Activated T-helper 1 cell treated with anti-CD3 and anti-CD28 coated beads, Interleukin-2, amount 50 U/mL, for 16 hours (primary cell): Measurements from ENCODE around the gene FBXL17.
"Not testable (repeated sequence)": the region's sequence is repeated elsewhere in the genome, so short reads cannot be mapped to it uniquely, and the experiment has no call there.

Source experiments
- DNase-seq, 2 donors: peaks; one replicate each; pipeline ENCODE4 v3.0.0-alpha.2; 2020; ENCODE audit warnings: low read depth in 1 of 2, low spot score in 1 of 2

The FBXL17 gene

DNA sequence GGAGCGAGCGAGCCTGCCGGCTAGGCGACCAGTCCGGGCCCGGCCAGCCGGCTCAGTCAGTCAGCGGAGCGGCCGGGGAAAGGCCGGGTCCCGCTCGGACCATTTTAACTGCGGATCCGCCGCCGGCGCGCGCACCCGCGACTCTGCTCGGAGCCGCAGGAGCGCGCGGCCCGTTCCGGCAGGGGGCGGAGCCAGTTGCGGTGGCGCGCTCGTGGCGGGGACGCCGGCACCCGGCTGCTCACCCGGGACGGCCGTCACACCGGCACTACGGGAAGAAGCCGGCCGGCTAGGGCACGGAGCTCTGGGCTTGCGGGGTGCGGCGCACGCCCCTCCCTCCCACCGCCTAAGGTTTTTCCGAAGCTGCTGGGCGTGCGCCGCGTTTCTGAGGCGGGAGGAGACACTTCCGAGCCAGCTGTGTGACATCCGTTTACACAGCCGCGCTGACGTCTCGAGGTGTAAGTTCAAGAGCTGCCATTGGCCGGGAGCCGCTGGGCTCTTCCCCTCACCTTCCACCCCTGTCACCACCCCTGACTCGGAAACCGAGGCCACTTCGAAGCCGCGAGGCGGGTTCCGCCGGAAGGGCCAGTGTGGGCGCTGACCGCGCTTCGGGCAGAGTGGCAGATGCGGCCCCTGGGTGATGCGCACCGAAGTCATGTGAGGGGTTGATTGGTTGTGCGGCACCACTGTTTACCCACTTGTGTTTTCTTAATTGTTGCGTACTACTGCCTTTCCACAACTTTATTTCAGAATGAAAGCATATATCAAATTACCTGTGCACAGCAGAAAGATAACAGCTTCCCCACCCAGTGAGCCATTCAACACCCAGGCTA lies at the start of gene FBXL17:
FBXL17 (minus strand) TSS at position 145 of the 830 bp plus-strand sequence.
- peak; percentile 77 to 82 for DNase-seq

DNA sequence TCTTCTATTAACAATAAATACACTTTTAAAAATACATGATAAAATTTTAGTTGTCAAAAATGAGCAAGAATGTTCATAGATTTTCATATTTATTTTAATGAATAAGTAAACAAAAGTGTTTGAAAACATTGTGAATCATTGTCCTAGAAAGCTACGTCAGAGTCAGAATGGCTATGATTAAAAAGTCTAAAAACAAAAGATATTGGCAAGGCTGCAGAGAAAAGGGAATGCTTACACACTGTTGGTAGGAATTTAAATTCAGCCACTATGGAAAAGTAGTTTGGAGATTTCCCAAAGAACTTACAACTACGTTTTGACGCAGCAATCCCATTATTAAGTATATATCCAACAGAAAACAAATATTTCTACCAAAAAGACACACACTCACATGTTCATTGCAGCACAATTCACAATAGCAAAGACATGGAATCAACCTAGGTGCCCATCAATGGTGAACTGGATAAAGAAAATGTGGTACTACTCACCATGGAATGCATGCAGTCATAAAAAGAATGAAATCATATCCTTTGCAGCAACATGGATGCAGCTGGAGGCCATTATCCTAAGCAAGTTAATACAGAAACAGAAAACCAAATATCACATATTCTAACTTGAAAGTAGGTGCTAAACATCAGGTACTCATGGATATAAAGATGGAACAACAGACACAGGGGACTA lies 49.2 kb upstream of the FBXL17 start:
- no peak for DNase-seq

DNA sequence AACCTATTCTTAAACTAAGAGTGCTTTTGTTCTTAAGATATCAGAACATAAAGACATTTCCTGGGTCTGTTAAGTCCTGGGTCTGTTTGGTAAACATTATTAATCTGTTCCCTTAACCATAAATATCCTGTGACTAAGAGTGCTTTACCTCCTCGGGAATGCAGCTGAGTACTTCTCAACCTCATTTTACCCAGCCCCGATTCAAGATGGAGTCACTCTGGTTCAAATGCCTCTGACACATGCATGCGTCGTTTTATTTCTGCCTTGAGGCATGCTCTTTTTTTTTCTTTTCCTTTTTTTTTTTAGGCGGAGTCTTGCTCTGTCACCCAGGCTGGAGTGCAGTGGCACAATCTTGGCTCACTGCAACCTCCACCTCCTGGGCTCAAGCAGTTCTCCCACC lies 39.8 kb upstream of the FBXL17 start:
- DNase-seq, result no peak

DNA sequence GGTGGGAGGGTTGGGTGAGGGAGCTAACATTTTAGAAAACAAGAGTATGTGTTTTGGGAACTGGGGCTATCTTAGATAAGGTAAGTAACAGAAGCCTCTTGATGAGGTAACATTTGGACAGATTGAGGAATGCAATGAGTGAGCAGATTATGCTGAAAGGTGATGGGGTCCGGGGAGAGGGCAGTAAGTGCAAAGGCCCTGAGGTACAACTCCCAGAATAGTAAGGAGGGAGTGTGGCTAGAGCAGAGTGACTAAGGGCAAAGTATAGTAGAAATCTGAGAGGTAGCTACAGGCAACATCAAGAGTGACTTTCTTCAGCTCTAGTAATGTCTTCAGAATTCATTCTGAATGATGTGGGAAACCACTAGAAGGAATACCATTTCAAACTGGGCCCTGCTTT lies 38.9 kb upstream of the FBXL17 start:
- DNase-seq, result no peak

DNA sequence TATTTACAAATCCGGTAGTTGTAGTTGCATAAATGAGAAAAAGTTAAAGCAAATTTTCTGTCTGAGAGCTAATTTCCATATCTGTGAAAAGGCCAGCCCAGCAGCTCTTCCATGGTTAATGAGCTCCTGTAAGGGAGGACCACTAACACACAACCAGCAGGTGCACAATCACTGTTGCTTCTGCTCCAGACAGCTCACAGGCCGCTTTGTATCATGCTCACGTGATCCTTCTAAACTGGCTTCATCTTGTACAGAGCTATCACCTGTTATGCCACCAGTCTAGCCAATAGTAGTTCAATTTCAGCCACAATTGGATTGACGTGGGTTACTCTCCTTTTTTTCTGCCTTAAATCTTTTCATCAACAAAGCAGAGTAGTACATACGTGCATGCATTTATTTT lies 38.3 kb upstream of the FBXL17 start:
- DNase-seq, result no peak

DNA sequence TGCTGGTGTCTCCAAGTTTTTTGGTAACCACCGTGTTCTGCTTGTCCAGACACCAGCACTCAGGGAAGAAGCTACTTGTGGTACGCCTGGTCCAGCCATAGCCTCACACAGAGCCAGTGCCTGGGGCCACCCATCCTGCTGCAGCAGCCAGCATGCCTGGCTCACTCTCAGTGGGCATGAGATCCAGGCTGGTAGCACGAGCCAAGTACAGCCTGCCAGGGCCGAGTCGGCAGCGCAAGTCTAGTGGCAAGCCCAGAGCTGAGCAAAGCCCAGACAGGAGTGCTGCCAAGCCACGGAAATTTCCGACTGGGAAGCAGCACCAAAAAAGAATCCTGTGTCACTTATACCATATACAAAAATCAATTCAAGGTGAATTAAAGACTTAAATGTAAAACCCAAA lies 36.3 kb upstream of the FBXL17 start:
- no peak for DNase-seq

DNA sequence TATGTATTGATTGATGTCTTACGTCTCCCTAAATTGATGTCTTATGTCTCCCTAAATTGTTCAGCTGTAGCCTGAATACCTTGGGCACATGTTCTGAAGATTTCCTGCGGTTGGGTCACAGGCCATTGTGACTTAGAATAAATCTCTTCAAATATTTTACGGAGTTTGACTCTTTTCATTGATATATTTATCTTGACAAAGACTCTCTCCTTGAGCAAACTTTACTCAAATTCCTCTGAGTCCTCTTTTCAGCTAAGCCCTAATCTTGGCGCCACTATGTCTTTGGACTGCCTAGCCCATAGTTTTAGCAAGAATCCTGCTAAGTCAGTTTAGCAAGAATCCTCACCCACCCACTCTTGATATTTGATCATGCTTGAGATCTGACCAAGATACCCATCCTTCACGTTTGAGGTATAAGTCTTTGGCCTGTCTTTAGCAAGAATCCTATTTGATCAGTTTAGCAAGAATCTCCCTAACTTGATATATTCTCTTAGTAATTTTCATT lies 35.3 kb upstream of the FBXL17 start:
- no peak for DNase-seq

DNA sequence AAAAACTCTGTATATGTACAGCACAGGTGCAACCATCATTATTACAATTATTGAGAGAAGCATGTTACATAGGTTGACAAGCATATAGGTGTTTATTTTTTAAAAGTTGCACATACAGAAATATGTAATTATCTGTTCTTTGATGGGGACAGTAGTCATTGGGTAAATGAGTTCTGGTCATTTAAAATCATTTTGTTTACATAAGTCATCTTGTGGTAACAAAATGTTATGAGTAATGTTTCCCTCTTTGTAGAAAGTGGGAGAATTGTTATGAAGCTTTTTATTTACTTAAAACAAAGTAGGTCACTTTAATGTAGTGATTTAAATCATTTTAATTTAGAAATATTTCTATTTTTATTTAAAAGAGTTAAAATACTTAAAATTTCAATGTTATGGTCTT lies 33.8 kb upstream of the FBXL17 start:
- no peak for DNase-seq

DNA sequence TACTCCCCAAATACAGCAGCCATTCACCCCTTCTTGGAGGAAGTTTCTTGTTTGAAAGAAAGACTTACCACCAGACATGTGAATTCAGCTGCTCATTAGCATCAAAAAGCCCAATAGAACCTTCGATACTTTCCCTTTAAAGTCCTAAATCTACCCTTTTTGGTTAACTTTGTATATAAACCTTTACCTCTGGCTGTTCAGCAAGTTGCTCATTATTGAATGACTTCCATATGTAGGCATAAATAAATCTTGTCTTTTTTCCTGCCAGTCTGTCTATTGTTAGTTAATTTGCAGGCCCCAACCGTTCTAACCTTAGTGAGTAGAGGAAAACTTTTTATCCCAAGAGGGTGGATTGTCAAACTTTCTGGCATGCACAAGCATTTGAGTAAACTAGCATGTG lies 27.9 kb upstream of the FBXL17 start:
- DNase-seq, result no peak

DNA sequence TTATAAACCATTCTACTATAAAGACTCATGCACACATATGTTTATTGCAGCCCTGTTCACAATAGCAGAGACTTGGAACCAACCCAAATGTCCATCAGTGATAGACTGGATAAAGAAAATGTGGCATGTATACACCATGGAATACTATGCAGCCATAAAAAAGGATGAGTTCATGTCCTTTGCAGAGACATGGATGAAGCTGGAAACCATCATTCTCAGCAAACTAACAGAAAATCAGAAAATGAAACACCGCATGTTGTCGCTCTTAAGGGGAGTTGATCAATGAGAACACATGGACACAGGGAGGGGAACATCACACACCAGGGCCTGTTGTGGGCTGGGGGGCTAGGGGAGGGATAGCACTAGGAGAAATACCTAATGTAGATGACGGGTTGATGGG lies 23.3 kb upstream of the FBXL17 start:
- DNase-seq, result not testable (repeated sequence)

DNA sequence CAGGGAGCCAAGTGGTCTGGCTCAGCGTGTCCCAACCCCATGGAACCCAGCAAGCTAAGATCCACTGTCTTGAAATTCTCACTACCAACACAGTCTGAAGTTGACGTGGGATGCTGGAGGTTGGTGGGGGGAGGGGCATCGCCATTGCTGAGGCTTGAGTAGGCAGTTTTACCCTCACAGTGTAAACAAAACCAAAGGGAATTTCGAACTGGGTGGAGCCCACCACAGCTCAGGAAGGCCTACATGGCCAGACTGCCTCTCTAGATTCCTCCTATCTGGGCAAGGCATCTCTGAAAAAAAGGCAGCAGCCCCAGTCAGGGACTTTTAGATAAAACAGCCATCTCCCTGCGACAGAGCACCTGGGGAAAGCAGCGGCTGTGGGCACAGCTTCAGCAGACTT lies 17.1 kb upstream of the FBXL17 start:
- DNase-seq, result no peak

DNA sequence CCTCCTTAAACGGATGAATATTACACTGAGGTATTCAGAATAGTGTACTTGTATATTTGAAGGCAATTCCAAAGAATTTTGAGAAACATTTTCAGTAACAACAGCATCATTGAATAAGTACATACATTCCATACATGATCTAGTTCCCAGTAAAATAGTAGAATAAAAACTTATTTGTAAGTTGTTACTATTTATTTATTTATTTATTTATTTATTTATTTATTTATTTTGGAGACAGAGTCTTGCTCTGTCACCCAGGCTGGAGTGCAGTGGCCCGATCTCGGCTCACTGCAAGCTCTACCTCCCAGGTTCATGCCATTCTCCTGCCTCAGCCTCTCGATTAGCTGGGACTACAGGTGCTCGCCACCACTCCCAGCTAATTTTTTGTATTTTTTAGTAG lies 14.9 kb upstream of the FBXL17 start:
- not testable (repeated sequence) for DNase-seq

DNA sequence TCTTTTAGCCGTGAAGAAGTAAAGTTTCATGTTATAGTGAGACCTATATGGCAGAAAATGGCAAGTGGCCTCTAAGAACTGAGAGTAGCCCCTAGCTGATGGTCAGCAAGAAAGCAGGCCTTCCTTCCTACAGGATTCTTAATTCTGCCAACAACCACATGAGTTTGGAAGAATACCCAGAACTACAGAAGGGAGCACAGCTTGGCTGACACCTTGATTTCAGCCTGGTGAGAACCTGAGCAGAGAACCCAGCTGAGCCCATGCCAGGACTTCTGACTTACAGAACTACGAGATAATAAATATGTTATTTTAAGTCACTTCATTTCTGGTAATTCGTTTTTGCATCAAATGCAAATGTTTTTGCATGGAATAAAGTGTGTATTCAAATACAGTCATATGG lies 5.9 kb upstream of the FBXL17 start:
- DNase-seq, result no peak

DNA sequence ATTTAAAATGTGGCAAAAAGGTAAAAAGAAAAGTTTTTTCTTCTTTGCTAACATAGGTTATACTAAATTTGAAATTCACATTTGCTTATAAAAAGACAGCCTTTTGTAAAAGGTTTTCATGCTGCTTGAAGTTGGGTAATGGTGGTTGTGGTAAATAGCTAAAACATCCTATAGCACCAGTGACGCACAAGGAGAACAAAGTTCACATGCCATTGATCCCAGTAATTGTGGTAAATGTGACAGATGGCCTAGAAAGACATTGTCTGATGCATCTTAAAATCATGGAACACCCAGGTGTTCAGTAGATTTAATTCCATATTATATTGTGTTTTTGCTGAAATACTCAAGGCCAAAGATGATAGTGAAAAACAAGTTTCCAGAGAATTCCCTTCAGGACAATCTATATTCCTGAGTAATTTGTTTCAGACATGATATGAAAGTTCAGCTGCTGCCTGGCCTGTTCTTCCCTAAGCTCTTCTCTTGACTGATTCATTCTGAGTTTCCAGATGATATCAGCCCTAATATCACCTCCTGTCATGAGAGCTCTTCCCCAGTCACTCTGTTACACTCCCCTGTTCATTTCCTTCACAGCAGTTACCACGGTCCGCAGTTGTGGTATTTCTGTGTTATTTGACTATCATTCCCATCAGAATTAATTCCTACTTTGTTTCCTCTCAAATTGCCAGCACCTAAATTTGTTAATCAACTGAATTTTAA lies 4.6 kb upstream of the FBXL17 start:
- no peak for DNase-seq

DNA sequence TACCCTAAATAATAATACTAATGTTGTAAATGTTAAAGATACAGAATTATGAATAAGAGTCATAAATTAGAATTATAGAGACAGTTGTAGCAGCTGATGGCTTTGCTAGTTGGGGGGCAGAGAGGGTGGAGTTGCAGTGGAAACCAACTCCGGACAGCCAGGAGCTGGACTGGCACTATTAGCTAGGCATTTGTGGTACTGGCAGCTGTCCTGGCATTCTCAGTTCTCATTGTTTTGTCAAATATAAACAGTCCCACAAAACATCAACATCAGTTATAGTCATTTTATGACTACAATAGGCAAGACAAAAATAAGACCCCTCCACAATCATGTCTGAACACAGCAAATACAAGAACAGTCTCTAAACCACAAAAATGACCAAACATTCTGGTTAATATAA lies 2.8 kb upstream of the FBXL17 start:
- DNase-seq, result no peak

DNA sequence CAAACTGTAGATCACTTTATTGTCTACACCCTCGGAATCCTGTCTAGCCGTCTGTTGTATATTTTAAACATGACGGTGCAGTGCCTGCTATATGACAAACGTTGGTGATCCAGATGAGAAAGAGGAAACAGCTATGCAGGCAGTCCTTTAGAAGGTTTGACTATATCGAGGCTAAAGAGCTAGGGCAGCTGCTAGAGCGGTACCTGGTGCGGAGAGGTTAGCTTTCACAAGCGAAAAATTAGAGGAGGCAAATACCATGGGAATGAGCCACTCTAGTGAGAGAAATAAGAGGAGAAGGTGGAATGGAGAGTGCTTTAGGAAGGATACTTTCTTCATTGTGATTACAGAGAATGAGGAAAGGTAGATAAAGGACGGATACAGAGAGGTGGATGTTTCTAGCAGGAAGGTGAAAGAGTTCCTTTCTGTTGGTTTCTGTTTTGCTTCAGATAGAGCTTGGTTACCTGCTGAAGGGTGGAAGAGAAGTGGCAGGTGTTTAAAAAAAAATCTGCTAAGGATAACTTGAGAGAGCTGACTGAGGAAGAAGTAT lies 959 bp upstream of the FBXL17 start:
- DNase-seq, result no peak

DNA sequence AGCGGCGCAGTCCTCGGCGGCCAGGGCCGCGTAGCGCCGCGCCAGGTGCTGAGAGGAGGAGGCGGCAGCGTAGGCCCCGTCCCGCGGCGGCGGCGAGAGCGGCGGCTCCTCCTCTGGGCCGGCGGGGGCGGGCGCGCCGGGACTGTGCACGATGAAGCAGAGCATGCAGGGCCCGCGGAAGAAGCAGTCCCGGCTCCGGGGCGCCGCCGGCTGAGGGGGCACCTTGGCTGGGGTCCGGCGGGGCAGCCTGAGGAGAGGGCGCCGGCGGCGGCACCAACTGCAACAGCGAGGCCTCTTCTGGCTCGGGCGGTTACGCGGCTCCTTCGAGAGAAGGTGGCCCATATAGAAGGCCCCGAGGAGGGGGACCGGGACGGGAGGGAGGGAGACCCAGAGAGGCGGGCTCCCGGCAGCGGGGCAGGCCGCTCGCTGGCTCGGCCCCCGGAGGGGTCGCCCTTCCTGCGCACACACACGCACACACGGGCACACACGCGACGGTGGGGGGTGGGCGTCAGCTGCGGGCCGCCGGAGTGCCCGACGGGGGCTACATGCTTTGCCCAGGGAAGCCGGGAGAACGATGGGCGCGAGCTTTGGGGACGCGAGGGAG lies 446 bp downstream of the FBXL17 start:
- peak; percentile 56 to 74 for DNase-seq

DNA sequence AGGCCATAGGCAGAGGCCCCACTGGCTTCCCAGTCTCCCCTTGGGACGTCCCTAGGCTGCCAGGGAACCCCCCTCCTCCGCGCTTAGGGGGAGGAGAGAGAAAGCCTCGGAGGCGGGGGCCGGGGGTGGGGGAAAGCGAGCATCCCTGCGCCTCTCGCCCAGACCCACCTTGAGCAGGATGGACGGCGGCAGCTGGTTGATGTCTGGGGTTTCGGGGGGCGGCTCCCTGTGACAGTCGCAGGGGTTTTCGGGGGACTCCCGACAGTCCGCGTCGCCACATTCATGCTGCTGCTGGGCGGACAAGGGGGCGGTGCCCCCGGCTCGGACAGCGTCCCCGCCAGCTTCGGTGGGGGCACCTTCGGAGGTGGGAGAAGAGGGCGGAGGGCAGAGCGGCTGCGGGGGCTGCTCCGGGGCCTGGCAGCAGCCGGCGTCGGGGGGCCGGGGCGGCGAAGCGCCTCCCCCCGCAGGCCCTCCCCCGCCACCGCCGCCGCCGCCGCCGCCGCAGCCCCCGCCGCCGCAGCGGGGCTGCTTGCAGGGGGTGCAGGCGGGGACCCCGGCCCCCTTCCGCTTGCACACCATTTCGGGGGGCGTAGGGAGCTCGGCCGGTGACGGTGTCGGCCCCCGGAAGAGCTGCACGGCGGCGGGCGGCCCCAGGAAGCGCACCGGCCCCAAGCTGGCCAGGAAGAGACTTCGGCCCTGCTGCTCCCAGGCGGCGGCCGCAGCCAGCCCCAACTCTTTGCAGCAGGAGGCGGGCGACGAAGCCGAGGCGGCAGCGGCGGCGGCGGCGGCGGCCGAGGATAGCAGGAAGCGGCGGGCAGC lies 1.2 kb downstream of the FBXL17 start:
- DNase-seq, result peak; percentile 10 to 39

DNA sequence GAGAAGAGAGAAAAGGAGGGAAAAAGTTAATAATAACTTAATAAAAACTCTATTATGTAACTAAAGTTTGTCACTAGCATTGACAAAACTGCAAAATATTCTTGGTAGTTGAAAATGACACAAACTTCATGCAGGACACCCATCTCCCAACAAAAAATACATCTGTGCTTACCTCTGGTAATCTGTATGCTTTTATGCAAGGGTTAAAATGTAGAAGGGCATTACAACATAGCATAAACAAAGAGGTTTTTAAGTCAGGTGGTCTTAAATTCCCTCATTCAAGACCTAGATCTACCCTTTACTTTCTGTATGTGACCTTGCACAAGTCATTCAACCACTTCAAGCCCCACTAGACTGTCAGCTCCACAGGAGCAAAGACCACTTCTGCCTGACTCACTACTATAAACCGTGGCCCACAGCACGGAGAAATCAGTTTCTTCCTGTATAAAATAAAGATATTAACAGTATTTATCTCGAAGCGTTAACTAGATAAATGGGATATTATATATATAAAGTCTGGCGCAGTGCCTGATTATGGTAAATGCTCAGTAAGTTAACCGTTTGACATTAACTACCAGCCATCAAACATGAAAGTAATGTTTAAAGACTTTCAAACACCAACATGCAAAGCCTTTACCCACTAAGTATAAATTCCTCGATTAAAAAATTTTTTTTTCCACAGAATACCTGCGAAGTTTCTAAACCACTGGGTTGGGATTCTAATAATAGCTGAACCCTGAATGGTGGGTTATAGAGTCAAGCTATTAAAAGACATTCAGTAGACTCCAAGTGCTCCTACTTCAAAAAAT lies 2.0 kb downstream of the FBXL17 start:
- DNase-seq, result no peak
